Smooth muscle cell of the brain vasculature (primary cell): ENCODE measurements around the gene RAB40B.

ENCODE experiments used
- DNase-seq: peaks from one replicate; pipeline ENCODE4 v3.0.0-alpha.2; 2012; ENCODE audit warnings: low read depth, low spot score

The RAB40B gene

DNA sequence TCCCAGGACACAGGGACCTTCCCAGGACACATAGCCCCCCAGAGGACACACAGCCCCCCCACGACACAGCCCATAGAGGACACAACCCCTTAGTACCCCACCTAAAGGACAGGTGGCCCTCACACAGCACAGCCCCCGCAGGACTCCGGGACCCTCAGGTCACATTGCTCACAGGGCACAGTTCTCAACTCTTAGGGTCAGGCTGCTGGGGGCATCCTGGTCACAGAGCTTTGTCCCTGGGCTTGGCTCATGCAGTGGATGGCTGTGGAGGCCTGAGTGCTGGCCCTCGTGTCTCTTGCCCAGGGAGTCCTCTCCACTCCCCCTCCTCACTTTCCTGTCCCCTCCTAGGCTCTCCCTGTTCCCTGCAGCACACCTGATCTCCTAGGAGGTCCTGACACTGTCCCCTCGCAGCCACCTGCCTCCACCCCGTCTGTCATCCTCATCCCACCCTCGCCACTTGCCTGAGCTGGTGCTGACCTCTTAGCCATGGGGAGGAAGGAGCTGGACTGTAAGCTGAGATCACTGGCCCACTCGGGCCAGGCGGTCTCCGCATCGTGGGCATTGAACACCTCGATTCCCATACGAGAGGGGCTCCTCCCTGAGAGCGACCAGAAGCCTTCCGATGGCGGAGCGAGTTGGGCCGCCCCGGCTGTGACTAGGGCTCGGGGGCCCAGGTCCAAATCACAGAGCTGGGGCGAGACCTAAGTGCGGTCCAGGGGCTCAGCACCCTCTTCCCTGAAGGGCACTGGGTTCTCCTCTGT is 48.8 kb downstream of the RAB40B start:
- DNase-seq: no peak

DNA sequence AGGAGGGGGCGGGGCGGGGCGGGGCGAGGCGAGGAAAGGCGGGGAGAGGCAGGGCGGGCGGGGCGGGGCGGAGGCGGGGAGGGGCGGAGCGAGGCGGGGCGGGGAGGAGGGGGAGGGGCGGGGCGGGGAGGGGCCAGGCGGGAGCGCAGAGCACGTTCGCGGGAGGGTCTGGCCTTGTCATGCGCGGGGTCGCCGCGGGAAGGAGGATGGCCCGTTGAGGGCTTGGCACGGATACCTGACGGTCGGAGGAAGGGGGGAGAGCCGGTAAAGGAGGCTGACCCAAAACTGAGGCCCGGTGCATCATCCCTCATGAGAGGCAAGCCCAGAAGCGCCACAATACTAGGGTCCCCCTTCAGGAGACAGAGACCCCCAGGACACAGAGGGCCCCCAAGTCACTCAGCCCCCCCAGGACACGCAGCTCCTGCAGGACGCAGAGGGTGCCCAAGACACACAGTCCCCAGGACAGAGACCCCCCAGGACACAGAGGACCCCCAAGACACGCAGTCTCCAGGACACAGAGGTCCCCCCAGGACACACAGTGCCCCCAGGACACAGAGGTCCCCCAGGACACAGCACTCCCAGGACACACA is 49.7 kb downstream of the RAB40B start:
- no peak for DNase-seq

DNA sequence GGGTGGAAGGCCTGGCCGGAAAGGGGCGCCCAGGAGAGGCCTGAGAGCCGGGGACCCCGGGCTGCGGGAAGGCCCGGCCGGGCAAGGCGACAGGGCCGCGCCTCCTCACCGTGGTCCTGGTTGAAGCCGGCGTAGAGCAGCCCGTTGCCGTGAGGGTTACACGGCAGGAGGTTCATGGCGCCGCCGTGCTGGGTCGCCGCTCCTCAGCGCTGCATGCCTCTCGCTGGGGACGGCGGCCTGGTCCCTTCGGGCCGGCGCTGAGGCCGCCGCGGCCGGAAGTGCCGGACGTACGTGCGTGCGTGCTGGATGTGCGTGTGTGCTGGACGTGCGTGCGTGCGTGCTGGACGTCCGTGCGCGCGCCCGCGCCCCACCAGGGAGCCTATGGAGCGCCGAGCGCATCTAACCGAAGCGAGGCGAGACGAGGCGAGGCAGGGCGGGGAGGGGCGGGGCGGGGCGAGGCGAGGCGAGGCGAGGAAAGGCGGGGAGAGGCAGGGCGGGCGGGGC is 50.3 kb downstream of the RAB40B start, which contains the start of gene WDR45B:
WDR45B (minus strand) TSS at position 280 of the 504 bp plus-strand sequence; CDS start at position 176, 104 bp downstream.
- peak; percentile 95 for DNase-seq

DNA sequence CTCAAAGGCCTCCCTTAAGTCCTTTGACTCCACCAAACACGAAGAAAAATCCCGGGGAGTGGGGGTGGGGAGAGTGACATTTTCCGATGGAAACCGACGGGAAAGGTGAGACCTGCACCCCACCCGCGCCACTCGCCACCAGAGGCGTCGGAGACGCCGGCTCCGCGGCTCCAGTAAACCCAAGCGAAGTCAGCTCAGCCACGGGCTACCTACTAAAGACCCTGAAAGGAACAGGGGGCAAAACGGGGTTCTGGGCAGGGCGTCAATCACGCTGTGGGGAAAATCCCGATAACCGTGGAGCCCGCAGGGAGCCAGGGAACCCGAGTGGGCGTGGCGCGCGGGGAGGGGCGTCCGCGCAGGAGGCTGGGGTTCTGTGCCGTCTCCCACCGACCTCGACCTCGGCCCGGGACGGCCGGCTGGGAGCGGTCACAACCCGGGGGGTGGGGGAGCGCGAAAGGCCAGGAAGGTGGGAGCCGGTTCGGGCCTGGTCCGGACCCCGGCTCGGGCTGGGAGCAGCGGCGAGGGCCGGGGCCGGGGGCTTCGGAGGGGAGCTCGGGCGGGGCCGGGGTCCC is 50.8 kb downstream of the RAB40B start:
- no peak for DNase-seq

DNA sequence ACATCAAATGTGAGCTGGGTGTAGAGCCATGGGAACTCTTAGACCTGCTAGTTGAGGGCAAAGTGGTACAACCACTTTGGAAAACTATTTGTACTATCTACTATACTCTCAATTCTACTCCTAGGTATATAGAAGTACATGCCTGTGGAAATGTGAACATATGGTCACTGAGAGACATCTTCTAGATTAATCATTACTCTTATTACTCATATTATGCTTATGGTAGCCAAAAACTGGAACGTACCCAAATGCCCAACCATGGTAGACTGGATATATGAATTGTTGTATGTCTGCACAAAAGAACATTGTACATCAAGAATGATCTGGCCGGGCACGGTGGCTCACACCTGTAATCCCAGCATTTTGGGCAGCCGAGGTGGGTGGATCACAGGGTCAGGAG is 53.0 kb downstream of the RAB40B start:
- no peak for DNase-seq

DNA sequence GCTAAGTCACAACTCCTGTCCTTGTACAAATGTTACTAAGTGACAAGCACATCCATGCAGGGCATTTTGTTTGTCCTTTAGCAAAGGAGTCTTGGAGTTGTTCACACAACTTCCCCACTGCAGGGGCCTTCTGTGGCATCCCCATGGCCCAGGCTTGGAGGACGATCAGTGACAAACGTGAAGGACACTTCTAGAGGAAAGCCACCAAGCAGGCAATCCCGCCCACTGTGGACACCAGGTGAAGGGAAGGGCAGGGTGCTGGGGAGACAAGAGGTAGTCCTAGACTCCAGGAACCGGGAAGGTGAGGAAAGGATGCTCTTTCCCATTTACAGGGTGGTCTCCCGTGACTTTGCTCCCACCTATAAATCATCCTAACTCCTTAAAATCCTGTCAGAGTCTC is 54.4 kb downstream of the RAB40B start:
- DNase-seq: no peak

DNA sequence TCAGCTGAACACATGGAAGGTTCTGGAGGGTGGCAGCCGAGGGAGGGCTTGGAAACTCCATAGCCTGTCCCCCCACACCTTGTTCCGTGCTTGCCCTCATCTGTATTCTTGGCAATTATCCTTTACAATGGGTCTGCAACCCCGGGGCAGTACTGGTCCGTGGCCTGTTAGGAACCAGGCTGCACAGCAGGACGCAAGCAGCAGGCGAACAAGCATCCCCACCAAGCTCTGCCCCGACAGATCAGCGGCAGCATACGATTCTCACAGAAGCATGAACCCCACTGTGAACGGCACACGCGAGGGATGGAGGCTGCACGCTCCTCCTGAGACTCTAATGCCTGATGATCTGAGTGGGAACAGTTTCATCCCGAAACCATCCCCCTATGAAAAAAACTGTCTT is 56.5 kb downstream of the RAB40B start:
- DNase-seq: no peak

DNA sequence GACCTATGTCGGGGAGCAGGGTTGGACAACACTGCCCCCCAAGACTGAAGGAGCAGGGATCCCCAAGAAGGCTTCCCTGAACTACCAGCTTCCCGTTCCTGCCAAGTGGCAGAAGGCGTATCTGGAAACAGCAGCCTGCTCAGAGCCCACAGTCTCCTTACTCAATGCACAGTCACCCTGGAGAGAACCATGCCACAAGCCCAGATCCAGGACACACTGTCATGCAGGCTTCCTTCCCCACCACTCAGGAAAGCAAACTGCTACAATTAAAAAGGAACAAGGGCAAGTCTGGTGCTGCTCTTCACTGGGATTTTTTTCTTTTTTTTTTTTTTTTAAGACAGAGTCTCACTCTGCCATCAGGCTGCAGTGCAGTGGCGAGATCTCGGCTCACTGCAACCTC is 58.5 kb downstream of the RAB40B start:
- no peak for DNase-seq

DNA sequence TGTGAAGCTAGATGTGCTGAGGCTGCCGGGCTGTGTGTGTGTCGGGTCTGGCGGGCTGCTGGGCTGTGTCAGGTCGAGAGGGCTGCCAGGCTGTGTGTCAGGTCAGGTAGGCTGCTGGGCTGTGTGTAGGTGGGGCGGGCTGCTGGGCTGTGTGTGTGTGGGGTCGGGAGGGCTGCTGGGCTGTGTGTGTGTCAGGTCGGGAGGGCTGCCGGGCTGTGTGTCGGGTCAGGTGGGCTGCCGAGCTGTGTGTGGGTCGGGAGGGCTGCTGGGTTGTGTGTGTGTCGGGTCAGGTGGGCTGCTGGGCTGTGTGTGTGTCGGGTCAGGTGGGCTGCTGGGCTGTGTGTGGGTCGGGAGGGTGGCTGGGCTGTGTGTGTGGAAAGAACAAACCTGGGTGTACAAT is 58.9 kb downstream of the RAB40B start:
- DNase-seq: no peak

DNA sequence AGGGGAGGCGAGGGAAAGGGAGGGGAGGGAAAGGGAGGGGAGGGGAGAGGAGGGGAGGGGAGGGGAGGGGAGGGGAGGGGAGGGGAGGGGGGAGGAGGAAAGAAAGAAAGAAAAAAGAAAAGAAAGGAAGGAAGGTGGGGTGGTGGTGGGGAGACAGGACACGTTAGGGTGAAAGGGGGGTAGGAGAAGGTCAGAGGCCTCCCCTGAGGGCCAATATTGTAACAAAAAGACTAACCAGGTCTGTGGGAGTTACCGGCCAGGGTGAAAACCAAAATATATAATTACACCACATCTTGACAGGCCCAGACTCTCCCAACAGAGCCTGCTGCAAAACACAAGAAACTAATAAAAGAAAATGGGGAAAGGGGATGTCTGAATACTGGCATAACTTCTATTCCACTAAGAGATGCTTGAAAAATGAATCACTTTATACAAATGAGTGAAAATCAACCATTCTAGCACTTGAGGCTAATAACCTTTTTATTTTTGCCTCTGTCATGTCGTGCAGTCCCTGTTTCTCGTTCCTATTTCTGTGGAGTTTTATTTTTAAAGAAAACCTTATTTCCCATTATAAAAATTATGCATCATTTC is 60.2 kb downstream of the RAB40B start:
- DNase-seq: no peak

DNA sequence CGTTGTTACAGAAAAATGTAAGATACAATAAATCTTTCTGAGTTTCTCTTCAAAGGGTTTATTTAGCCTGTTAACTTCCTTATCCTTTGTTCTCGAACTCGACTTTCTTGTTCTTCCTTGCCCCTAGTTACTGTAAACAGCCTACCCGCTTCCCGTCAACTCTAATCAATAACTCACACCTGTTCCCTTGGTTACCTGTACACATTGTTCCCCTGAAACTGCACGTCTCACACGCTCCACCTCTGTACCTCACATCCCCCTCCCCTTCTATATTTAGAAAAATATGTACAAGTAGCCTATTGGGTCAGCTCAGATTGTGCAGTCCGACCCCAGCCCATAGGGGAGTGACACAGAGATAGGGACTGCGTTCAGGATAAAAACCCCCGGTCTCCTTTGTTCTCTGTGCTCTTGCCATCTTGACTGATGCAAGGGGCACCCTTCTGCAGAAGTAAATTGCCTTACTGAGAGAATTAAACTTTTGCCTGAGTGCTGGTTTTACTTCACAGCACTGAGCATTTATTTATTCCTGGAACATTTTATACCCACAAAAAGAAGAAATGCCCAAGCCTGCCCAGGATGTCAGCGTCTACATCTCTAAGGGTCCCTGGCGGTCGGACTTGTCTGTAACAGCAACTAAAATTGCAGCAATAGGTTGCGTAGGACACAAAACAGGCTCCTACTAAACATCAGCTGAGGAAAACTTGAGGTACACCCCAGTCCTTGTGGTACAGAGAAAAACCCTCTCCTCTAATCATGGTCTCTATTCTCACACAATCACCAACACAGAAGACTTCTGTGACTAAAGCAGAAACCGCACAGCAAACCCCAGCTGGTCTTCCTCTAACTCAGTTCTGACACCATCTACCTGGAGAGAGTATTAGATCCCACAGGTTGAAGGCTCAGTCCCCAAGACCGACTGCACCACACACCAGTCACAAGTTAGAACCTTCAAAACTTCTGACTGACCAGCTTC is 61.6 kb downstream of the RAB40B start:
- DNase-seq: no peak

DNA sequence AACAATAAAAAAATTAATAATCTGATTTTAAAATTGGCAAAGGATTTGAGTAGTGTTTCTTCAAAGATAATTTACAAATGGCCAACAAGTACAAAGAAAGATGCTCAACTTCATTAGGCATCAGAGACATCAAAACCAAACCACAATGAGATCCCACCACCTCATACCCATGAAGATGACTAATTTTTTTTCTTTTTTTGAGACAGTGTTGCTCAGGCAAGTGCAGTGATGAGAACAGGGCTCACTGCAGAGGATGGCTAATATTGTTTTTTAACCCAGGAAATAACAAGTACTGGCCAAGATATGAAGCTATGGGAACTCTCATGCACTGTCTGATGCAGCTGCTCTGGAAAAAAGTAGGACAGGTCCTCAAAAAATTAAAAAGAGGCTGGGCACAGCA is 65.2 kb downstream of the RAB40B start:
- no peak for DNase-seq

DNA sequence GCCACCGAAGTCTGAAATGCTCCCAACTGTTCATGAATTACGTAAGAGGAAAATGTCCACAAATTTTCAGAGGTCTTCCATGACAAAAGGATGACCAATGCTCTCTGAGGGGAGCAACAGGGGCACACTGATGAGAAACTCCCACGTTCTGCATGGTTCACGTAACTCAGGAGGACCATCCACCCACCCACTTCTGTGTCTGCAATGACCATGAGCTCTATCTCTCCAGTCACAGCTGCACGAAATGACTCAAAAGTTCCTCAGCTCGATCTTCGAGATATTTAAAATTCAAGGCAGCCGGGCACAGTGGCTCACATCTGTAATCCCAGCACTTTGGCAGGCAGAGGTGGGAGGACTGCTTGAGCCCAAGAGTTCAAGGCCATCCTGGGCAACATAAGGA is 66.0 kb downstream of the RAB40B start:
- DNase-seq: no peak

DNA sequence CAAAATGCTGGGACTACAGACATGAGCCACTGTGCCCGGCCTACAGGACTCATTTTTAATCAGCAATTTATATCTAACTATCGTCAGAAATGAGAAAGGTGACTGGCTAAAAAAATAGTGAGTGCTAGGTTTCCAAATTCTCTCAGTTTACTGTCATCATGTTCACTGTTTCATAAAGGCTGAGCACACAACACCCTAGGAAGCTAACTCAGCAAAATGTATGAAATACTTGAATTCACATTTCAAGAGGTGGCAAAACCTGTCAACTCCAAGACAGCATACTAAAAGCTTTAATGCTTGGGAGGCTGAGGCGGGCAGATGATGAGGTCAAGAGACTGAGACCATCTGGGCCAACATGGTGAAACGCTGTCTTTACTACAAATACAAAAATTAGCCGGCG is 67.0 kb downstream of the RAB40B start:
- DNase-seq: no peak

DNA sequence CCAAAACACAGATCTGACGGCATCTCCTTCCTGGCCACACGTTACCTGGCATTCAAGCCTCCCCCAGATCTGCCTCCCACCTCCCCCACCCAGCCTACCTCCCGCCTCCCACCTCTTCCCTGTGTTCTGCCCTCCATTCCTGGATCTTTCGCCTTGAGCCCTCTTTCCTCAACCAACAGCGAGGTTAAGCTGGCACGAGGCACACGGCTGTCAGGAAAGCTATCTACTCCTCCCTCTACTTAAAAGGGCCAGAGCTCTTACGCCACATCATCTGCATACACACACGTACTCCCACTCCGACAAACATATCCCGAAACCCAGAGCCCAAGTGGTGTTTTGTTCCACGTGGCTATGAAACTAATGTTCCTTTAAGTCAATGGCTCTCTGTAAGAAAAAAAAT is 68.3 kb downstream of the RAB40B start:
- DNase-seq: no peak

DNA sequence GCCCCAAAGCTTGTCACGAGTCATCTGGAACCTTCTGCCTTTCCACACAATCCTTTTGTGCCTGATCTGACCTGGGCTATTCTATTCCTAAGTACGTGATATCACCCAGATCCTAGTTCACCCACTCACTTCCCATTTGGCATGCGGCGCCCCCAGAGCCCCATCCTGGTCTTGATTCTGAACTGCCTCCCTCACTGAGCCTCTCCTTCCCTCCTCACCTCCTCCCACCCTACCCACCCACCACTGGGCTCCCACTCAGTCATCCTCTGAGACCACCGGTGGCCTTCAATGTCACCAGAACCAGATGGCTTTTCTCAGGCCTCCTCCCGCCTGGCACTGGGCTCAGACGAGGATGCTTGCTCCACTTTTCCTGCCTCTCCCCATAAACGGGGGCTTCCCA is 68.8 kb downstream of the RAB40B start:
- no peak for DNase-seq

DNA sequence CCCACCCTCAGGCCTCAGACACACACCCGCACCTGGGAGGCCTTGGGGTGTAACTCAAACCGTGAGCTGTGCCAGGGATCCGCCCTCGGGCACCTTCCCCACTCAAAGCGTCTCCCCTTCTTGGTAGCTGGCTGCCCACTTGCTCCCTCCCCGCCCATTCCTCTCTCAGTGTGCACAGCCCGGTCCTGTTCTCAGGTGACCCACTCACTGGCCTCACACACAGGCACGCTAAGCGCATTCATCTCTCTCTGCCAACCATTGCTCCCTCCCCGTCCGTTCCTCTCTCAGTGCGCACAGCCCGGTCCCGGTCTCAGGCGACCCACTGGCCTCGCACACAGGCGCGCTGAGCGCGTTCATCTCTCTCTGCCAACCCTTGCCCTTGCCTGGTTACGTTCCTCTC is 71.1 kb downstream of the RAB40B start:
- DNase-seq: no peak

DNA sequence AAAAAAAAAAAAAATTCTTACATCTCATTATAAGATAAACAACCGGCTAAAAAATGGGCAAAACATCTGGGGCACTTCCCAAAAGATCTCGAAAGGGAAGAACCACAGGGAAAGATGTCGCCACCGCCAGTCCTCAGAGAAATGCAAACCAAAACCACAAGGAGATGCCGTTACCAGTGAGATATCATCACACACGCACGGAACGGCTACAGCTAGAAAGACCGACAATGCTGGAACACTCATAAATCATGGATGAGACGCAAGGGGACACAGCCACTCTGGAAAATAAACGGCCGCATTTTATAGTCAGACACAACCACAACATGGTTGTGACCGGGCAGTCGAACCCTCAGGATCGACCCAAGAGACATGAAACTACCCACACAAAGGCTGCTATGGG is 74.8 kb downstream of the RAB40B start:
- no peak for DNase-seq

DNA sequence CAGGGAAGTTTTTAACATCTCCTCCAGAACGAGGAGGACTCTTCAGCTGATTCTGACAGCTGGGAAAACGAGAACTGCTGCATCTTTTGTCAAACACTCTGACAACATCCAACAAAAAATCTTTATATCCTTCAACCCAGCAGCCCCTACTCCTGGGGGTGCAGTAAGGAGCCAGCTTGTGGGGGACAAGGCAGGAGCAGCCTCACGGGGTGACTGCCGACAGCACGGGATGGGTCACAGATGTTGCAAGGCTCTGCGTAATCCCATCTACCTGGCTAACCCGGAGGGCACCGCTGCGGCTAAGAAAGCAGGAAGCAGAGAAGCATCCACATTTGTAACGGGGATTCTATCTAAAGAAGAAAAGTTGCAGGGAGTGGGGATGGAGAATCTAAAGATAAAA is 78.9 kb downstream of the RAB40B start:
- no peak for DNase-seq

DNA sequence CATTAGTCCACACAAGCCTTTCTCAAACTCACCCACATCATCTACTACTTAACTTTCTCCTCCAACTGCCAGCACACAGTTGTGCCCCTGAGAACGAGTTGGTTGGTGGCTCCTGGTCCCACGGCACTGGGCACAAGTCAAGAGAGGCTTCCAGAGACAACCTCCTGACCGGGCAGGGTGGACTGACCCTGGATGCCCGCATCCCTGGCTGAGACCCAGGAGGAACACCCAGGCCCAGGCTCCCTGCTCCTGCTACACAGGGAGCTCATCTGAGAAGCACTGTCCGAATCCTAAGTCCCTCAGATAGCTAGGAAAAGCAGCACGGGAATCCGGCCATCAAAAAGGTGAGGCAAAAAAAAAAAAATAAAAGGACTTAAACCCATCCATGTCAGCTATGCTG is 79.3 kb downstream of the RAB40B start:
- no peak for DNase-seq

DNA sequence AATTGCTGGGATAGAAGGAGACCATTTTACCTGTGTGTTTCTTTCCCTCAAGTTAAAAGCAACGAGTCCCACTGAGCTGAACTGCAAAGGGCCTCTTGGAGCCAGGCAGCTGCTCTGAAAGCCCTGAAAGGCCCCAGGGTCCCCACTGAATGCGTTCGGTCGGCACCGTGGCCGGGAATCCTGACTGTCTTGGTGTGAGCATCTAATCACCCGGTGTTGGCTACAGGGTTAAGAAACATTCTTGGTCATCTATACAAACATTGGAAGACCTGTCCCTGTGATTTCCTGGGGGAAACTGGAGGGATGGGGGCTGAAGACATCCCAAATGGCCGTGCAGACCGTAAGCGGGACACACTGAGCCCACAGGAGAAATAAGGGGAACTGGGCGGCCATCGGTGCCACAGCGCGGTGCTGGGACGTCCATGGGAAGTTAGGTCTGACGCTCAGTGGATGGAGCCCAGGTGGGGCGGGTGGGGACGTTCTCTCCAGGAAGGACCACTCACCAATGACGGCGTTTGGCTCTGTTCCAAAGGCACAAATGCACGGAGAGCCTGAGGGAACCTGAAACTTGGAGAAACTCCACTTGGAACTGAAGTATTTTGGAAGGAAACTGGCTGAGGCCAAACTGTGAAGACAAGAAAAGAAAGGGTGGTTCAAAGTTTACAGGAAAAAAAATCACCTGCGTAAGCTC is 82.3 kb downstream of the RAB40B start:
- no peak for DNase-seq
